Suppressor macrophage treated with lipopolysaccharide for 1 hour (primary cell): ENCODE measurements around the gene LINC00305.

Experiments used
- DNase-seq, 3 donors: peaks; one replicate each; pipeline ENCODE4 v3.0.0-alpha.2; 2020 to 2022

Gene LINC00305

GRCh38 chr18:64111950-64112349, 36.9 kb downstream of the LINC00305 start:
- no peak for DNase-seq

- no peak for DNase-seq
Observed at GRCh38 chr18:64110692-64111480, 38.0 kb downstream of the LINC00305 start.

- no peak for DNase-seq
Observed at GRCh38 chr18:64103986-64104385, 44.9 kb downstream of the LINC00305 start.

GRCh38 chr18:64100116-64100922, 48.6 kb downstream of the LINC00305 start:
- no peak for DNase-seq

- no peak for DNase-seq
Observed at GRCh38 chr18:64099244-64099643, 49.6 kb downstream of the LINC00305 start.

- peak in 2 of 3 donors; percentile 5 to 6 for DNase-seq
Observed at GRCh38 chr18:64097497-64097896, 51.4 kb downstream of the LINC00305 start.

- no peak for DNase-seq
Observed at GRCh38 chr18:64095056-64095455, 53.8 kb downstream of the LINC00305 start.

- no peak for DNase-seq
Observed at GRCh38 chr18:64094210-64094609, 54.7 kb downstream of the LINC00305 start.

GRCh38 chr18:64091526-64091925, 57.4 kb downstream of the LINC00305 start:
- DNase-seq = no peak

GRCh38 chr18:64090876-64091275, 58.0 kb downstream of the LINC00305 start:
- DNase-seq = no peak

GRCh38 chr18:64083916-64084315, 65.0 kb downstream of the LINC00305 start:
- no peak for DNase-seq

GRCh38 chr18:64082513-64082912, 66.4 kb downstream of the LINC00305 start:
- DNase-seq = no peak

GRCh38 chr18:64082054-64082453, 66.8 kb downstream of the LINC00305 start:
- no peak for DNase-seq

- DNase-seq = no peak
Observed at GRCh38 chr18:64073971-64074370, 74.9 kb downstream of the LINC00305 start.

- DNase-seq = no peak
Observed at GRCh38 chr18:64055019-64055418, 93.9 kb downstream of the LINC00305 start.

GRCh38 chr18:64053246-64053645, 95.6 kb downstream of the LINC00305 start:
- DNase-seq = no peak

GRCh38 chr18:64052772-64053171, 96.1 kb downstream of the LINC00305 start:
- DNase-seq = no peak

GRCh38 chr18:64044616-64045015, 104.3 kb downstream of the LINC00305 start:
- DNase-seq = no peak

- no peak for DNase-seq
Observed at GRCh38 chr18:64042728-64043358, 106.0 kb downstream of the LINC00305 start.

- peak; percentile 25 to 52 (median 46) for DNase-seq
Observed at GRCh38 chr18:64037812-64038414, 111.0 kb downstream of the LINC00305 start.

GRCh38 chr18:64032312-64032711, 116.6 kb downstream of the LINC00305 start:
- no peak for DNase-seq

GRCh38 chr18:64031411-64031810, 117.5 kb downstream of the LINC00305 start:
- no peak for DNase-seq
